Uterus (tissue), 4 donors: ENCODE data around the gene ATP9B. TPM values are rescaled to one million over a fixed set of nuclear protein-coding genes. Genes with fewer than 3 reads are reported as not detected.

Source experiments
- DNase-seq, 2 donors: peaks; one replicate each; pipeline ENCODE4 v3.0.0-alpha.2; 2019 to 2020
- H3K27ac ChIP-seq, 2 donors: fragments of 200-600 bp; sonication (generic); 1 replicate in 1 of 2; 2 replicates in 1 of 2; pipeline ENCODE4 v1.5.1; 2016 to 2018
- H3K27me3 ChIP-seq, 2 donors: fragments of 200-600 bp; sonication (generic); one replicate each; pipeline ENCODE4 v1.5.1; 2018 to 2019; ENCODE audit warnings: control low read depth in 1 of 2
- H3K36me3 ChIP-seq, 2 donors: fragments of 200-600 bp; sonication (generic); one replicate each; pipeline ENCODE4 v1.5.1; 2019; ENCODE audit warnings: control low read depth in 1 of 2
- H3K4me1 ChIP-seq, 2 donors: fragments of 200-600 bp; sonication (generic); one replicate each; pipeline ENCODE4 v1.5.1; 2018 to 2019; ENCODE audit warnings: control low read depth in 1 of 2
- H3K4me3 ChIP-seq, 2 donors: fragments of 200-600 bp; sonication (generic); 1 replicate in 1 of 2; 2 replicates in 1 of 2; pipeline ENCODE4 v1.5.1; 2018 to 2019; ENCODE audit warnings: mild to moderate bottlenecking in 1 of 2
- H3K9me3 ChIP-seq, 2 donors: fragments of 200-600 bp; sonication (generic); one replicate each; pipeline ENCODE4 v1.5.1; 2019; ENCODE audit warnings: control low read depth in 1 of 2
- POLR2A ChIP-seq, 2 donors: fragments of 450-650 bp; IDR thresholded peaks; one replicate each; pipeline ENCODE4 v1.6.1; 2016; ENCODE audit warnings: antibody characterized with exemption in 2 of 2, mild to moderate bottlenecking in 1 of 2, moderate library complexity in 1 of 2
- intact Hi-C: fragments of 100-400 bp; cut with DNase I; formaldehyde crosslinking; loops from one replicate; pipeline ENCODE4 v1.15.1; 2023; ENCODE audit warnings: low total_unique reads
- total RNA-seq, 4 donors: library from RNA; depleted of rRNA in 3 of 4; stranded (reverse); fragments of >200 nt in 3 of 4; gene quantifications; one replicate each; pipeline versions ENCODE4 v1.1.0 to v1.2.4, GENCODE V29; 2014 to 2023
- TF ChIP-seq, protein P1 (sequence below), 4 experiments: fragments of 200-600 bp in 2 of 4; fragments of 450-650 bp in 2 of 4; sonication (generic) in 2 of 4; IDR thresholded peaks; one replicate each; pipeline ENCODE4 v1.5.1; 2016 to 2019; ENCODE audit warnings: antibody characterized with exemption in 4 of 4, mild to moderate bottlenecking in 2 of 4, moderate library complexity in 1 of 4
- donor health status: DM: yes; HTN: yes; CAD: no.

ATP9B gene
- total RNA-seq, 4 donors from 2014 or later, result 18.2 to 111 (median 70.3) TPM

DNA sequence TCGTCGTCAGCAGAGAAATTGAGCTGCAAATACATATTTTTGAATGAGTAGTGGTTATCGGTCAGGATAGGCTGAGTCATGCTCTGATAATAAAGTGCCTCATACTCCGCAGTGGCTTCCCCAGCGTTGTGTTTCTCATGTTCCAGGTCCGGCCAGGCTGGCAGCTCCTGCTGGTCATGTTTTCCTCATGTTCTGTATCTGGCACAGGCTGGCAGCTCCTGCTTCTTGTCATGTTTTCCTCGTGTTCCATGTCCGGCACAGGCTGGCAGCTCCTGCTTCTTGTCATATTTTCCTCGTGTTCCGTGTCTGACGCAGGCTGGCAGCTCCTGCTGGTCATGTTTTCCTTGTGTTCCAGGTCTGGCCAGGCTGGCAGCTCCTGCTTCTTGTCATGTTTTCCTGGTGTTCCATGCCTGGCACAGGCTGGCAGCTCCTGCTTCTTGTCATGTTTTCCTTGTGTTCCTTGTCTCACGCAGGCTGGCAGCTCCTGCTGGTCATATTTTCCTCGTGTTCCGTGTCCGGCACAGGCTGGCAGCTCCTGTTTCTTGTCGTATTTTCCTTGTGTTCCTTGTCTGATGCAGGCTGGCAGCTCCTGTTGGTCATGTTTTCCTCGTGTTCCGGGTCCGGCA lies 148.9 kb downstream of the ATP9B start:
- Histone ChIP-seq H3K36me3 (no peaks in the 10 kb centered on the region), H3K27ac (no peak overlapping the region), H3K4me1 (no peaks in the 10 kb centered on the region), H3K4me3 (no peak overlapping the region), H3K9me3 (no peaks in the 10 kb centered on the region), H3K27me3 (no peaks in the 10 kb centered on the region)
- intact Hi-C loops, result no loop called here
- TF ChIP-seq, protein P1, sequence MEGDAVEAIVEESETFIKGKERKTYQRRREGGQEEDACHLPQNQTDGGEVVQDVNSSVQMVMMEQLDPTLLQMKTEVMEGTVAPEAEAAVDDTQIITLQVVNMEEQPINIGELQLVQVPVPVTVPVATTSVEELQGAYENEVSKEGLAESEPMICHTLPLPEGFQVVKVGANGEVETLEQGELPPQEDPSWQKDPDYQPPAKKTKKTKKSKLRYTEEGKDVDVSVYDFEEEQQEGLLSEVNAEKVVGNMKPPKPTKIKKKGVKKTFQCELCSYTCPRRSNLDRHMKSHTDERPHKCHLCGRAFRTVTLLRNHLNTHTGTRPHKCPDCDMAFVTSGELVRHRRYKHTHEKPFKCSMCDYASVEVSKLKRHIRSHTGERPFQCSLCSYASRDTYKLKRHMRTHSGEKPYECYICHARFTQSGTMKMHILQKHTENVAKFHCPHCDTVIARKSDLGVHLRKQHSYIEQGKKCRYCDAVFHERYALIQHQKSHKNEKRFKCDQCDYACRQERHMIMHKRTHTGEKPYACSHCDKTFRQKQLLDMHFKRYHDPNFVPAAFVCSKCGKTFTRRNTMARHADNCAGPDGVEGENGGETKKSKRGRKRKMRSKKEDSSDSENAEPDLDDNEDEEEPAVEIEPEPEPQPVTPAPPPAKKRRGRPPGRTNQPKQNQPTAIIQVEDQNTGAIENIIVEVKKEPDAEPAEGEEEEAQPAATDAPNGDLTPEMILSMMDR (IDR thresholded peaks at IDR 0.05), result no peak
- TF ChIP-seq POLR2A (IDR thresholded peaks at IDR 0.05), result no peak
- no peak for DNase-seq

DNA sequence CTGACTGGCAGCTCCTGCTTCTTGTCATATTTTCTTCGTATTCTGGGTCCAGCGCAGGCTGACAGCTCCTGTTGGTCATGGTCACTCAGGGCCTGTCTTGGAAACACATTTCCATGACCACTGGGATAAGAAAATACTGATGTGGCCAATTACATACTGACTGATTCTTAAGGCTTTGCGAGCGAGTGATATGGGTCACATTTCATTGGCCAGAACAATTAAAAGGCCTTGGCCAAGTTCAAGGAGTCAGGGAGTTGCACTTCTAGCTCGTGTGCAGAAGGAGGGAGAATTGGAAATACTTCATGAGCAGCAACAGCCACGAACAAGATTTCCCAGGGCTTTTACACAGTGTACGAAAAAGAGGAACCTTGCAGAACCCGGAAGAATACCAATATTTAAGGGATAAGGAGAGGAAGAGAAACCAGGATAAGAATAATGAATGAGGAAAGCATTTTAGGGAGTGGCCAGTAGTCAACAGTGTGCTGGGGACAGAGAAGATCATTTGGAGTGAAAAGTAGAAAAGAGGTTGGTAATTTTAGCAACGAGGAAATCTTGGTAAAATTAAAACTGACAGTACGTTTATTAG lies 149.5 kb downstream of the ATP9B start:
- no peak for DNase-seq
- Histone ChIP-seq H3K36me3 (no peaks in the 10 kb centered on the region), H3K27ac (no peak overlapping the region), H3K27me3 (no peaks in the 10 kb centered on the region), H3K4me1 (no peaks in the 10 kb centered on the region), H3K9me3 (no peaks in the 10 kb centered on the region), H3K4me3 (no peak overlapping the region)
- intact Hi-C loops, result no loop called here
- TF ChIP-seq, protein P1 (IDR thresholded peaks at IDR 0.05), result no peak

DNA sequence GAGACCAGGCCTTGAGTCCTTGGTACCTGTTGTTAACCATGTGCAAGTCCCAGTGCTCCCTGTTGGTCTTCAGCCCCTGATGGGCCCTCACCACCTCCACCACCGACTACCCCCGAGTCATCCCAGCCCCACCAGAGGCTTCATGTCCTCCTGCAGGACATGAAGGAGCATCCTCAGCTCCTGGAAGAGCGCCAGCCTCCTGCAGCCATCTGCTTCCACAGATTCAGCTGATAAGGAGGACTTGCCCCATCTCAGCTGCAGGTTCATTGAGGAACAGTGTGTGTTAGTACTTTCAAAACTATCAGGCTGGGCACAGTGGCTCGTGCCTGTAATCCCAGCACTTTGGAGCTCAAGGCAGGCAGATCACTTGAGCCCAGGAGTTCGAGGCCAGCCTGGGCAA lies 151.9 kb downstream of the ATP9B start:
- H3K36me3 ChIP-seq, result no peaks in the 10 kb centered on the region
- H3K27me3 ChIP-seq, result no peaks in the 10 kb centered on the region
- no peak overlapping the region for H3K4me3 ChIP-seq
- H3K27ac ChIP-seq, result no peak overlapping the region
- H3K4me1 ChIP-seq, result no peaks in the 10 kb centered on the region
- no peaks in the 10 kb centered on the region for H3K9me3 ChIP-seq
- intact Hi-C loops, result no loop called here
- no peak for TF ChIP-seq POLR2A (IDR thresholded peaks at IDR 0.05)
- TF ChIP-seq, protein P1 (IDR thresholded peaks at IDR 0.05), result no peak
- DNase-seq, result no peak

DNA sequence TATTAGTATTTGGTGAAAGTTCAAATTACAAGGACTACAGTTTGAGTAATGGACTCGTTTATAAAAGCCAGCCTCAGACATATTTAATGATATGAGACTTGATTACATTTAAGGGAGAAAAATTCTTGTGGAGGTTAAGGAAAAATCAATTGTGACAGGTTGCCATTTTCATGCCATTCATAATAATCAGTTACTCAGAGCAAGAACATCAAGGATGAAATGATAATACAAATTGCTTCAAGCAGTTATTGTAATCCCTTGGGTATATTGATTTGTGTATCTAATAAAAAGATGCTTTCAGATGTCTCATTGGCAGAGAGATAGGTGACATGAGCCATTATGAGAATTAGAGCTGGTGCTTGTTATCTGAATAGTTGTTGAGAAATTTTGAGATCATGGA lies 153.6 kb downstream of the ATP9B start:
- no peaks in the 10 kb centered on the region for H3K9me3 ChIP-seq
- H3K36me3 ChIP-seq, result no peaks in the 10 kb centered on the region
- no peaks in the 10 kb centered on the region for H3K27me3 ChIP-seq
- TF ChIP-seq, protein P1 (IDR thresholded peaks at IDR 0.05), result no peak
- no peak for TF ChIP-seq POLR2A (IDR thresholded peaks at IDR 0.05)
- no peaks in the 10 kb centered on the region for H3K4me1 ChIP-seq
- DNase-seq, result no peak
- H3K27ac ChIP-seq, result no peak overlapping the region
- H3K4me3 ChIP-seq, result no peak overlapping the region
- intact Hi-C loops, result no loop called here

DNA sequence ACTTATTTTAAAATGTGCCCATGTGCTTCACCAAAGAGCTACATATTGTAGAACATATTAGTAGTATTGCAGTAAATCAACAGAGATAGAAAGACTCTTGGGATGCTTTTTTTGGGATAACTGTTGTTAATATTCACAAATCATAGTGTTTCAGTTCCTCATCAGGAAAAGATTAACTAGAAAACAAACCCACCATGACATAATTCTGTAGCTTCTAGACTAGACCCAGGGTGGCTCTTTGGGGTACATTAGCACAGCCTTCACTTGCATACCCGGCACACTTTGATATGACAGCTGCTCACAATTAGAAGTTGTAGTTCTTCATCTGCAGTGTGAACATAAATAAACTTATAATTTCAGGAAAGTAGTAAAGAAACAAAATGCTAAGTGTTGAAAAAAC lies 154.2 kb downstream of the ATP9B start:
- H3K9me3 ChIP-seq, result no peaks in the 10 kb centered on the region
- H3K4me3 ChIP-seq, result no peak overlapping the region
- intact Hi-C loops, result no loop called here
- H3K36me3 ChIP-seq, result no peaks in the 10 kb centered on the region
- no peaks in the 10 kb centered on the region for H3K27me3 ChIP-seq
- DNase-seq, result no peak
- no peaks in the 10 kb centered on the region for H3K4me1 ChIP-seq
- H3K27ac ChIP-seq, result no peak overlapping the region
- TF ChIP-seq, protein P1 (IDR thresholded peaks at IDR 0.05), result no peak
- TF ChIP-seq POLR2A (IDR thresholded peaks at IDR 0.05), result no peak
